GM13977 (cell line): ENCODE results near the gene RAP1GAP.

ENCODE experiments used
- DNase-seq: peaks from one replicate; pipeline ENCODE4 v3.0.0; 2012; ENCODE audit warnings: low spot score
- CTCF ChIP-seq: IDR thresholded peaks from 2 replicates; pipeline ENCODE4 v1.5.1; 2012; ENCODE audit warnings: mild to moderate bottlenecking, control low read depth; ENCODE audit not compliant: insufficient read depth; ENCODE audit errors: extremely low read depth, missing control alignments
- in situ Hi-C: fragments of 300-500 bp; cut with MboI; formaldehyde crosslinking; loops from one replicate; pipeline ENCODE4 v1.12.0; 2022; ENCODE audit warnings: low sequenced_read_pairs, low pct_unique_long_range_greater_than_20kb, mixed read lengths, inconsistent platforms; ENCODE audit not compliant: unreplicated experiment

Gene RAP1GAP

DNA sequence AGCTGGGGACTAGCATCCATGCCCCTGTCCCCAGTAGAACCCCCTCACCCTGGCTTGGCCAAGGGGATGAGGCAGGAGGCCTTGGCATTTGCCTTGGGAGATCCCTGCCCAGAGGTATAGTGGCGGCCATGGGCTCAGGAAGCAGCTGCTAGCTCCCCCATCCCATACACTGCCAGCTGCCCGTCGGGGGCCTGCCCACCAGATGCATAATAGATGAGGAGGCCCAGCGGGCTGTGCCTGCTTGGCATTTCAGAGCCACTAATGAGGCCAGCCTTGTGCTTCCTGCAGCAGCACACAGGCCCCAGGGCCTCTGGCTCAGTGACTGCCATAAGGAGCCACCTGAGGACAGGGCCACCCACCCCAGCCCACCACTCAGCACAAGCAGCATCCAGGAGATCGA lies 23.6 kb downstream of the RAP1GAP start:
- no peak for TF ChIP-seq CTCF
- in situ Hi-C loops: no loop called here
- DNase-seq: no peak

- TF ChIP-seq CTCF: no peak
- DNase-seq: no peak
- in situ Hi-C loops: no loop called here
Observed at GRCh38 chr1:21644906-21645305, 24.3 kb downstream of the RAP1GAP start.

GRCh38 chr1:21644348-21644747 lies 24.8 kb downstream of the RAP1GAP start:
- DNase-seq: no peak
- in situ Hi-C loops: no loop called here
- TF ChIP-seq CTCF: no peak

GRCh38 chr1:21643624-21644023 lies 25.5 kb downstream of the RAP1GAP start:
- in situ Hi-C loops: no loop called here
- no peak for TF ChIP-seq CTCF
- no peak for DNase-seq

- TF ChIP-seq CTCF: no peak
- in situ Hi-C loops: no loop called here
- no peak for DNase-seq
Observed at GRCh38 chr1:21641967-21642739, 27.0 kb downstream of the RAP1GAP start.

GRCh38 chr1:21641537-21641936 lies 27.6 kb downstream of the RAP1GAP start:
- no peak for TF ChIP-seq CTCF
- DNase-seq: no peak
- in situ Hi-C loops: no loop called here

- no peak for DNase-seq
- no peak for TF ChIP-seq CTCF
- in situ Hi-C loops: no loop called here
Observed at GRCh38 chr1:21641076-21641475, 28.1 kb downstream of the RAP1GAP start.
